HL-60/S4 treated with phorbol 12-myristate 13-acetate at 8.2 ng/mL for 4 days and 3 days (cell line): ENCODE data around the gene SOCS1.

Experiments
- in situ Hi-C: fragments of 300-500 bp; cut with MboI; formaldehyde crosslinking; loops from 2 replicates; pipeline ENCODE4 v1.15.0; 2022; ENCODE audit warnings: low sequenced_read_pairs

The SOCS1 gene

DNA sequence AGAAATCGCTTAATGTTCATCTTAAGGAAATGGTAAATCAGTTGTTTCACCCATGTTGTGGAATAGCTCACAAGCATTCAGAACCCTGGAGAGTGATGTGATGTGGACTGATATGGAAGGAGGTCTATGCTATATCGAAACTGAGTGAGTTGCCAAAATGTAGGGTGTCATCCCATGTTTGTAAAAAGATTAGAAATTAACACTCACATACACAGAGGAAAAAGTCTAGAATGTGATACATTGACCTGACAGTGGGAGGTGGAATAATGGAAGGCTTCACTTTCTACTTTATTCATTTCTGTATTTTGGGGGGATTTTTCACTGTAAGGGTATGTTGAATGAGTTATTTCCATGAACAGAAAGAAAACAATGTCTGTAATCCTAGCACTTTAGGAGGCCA is 29.8 kb upstream of the SOCS1 start:
- in situ Hi-C loops = no loop called here

DNA sequence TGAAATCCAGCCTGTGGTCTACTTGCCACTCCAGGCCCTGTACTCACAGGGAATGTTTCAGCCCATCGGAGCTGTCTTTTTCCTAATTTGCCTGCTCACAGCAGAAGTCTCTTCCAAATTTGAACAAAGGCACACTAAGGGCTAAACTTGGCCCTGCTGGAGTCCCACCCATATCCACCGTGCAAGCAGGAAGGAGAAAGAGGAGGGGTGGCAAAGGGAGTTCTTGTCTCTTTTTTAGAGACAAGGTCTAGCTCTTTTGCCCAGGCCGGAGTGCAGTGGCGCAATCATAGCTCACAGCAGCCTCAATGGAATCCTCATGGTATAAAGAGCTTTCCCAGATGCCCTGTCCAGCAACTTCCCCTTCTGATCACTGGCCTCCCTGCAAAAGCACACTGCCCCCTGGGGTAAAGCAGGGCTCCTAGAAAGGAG is 27.8 kb upstream of the SOCS1 start:
- in situ Hi-C loops = no loop called here

- in situ Hi-C loops = no loop called here
Observed at GRCh38 chr16:11280616-11281522, 24.9 kb upstream of the SOCS1 start, which contains the start of gene PRM1. Gene PRM1, minus strand, starts transcription at chr16:11281330. Its CDS starts 92 bp downstream, at chr16:11281238.

DNA sequence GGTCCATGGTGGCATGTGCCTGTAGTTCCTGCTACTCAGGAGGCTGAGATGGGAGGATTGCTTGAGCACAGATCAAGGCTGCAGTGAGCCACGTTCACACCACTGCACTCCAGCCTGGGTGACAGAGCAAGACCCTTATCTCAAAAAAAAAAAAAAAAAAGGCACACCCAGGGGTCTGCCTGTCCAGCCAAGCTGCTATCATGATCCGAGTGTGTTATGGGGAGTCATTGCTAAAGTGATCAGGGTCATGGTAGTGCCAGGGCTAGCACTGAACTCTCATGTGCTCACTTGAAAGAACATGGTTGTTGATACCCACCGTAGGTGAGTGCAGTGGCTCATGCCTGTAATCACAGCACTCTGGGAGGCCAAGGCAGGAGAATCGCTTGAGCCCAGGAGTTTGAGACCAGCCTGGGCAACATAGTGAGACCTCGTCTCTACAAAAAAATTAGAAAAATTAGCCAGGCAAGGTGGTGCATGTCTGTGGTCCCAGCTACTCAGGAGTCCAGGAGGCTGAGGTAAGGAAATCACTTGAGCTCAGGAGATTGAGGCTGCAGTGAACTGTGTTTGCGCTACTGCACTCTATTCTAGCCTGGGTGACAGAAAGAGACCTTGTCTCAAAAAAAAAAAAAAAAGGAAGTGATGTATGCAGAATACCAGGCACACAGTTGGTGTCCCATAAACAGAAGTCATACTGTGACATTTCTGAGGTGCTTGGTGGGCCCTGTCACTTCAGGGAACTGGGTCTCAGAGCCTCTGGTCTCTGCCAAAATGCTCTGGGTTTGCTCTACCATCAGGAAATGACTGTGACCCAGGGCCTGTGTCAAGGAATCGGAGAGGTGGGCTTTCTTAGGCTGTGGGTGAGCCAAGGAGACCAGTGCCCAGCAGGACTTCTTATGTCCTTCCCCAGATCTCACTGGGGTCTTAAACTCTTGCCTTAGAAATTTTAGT is 23.0 kb upstream of the SOCS1 start:
- in situ Hi-C loops = no loop called here

- in situ Hi-C loops = no loop called here
Observed at GRCh38 chr16:11277607-11278337, 21.8 kb upstream of the SOCS1 start.

DNA sequence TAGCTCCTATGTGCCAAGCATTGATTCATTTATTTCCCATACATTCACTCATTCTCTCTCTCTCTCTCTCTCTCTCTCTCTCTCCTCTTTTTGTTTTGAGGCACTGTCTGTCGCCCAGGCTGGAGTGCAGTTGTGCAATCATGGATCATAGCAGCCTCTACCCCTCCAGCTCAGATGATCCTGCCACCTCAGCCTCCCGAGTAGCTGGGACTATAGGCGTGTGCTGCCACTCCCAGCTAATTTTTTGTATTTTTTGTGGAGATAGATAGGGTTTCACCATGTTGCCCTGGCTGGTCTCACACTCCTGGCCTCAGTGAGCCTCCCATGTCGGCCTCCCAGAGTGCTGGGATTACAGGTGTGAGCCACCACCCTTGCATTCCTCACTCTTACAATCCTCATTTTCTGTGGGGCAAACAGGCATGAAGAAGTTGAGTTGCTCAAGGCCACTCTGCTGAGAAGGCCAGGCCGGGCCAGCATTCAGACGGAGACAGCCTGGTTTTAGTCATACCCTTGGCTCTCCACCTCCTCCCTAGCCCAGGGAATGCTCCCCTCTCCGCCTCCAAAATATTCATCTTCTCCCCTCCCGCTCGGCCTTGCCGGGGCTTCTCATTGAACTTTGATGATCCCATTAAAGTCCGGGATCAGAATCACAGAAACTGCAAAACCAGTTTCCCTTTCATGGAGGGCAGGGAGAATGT is 21.0 kb upstream of the SOCS1 start:
- in situ Hi-C loops = no loop called here

GRCh38 chr16:11276143-11276895 is 20.3 kb upstream of the SOCS1 start, which contains the start of gene PRM2:
Gene PRM2, minus strand, starts transcription at chr16:11276480. Its CDS starts 110 bp downstream, at chr16:11276370.
- in situ Hi-C loops = no loop called here

DNA sequence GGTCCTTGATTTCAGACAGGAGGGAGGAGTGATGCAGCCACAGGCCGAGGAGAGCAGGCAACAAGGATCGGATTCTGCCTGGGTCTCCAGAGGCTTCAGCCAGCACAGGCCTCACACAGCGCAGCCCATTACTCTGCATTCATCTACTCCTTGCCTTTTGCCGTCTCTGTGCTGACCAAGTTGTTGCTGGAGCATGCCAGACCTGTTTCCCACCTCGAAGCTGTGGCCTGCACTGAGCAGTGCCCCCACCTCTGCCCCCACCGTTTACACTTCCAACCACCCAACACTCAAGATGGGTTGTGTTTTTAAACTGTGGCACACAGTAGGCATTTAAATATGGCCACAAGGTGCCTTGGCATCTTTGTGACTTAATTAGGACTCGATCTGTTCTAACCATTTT is 19.0 kb upstream of the SOCS1 start:
- in situ Hi-C loops = loop anchor here (25.0 kb wide), 1 partner anchor 313 kb away; no protein-coding TSS in a partner anchor

DNA sequence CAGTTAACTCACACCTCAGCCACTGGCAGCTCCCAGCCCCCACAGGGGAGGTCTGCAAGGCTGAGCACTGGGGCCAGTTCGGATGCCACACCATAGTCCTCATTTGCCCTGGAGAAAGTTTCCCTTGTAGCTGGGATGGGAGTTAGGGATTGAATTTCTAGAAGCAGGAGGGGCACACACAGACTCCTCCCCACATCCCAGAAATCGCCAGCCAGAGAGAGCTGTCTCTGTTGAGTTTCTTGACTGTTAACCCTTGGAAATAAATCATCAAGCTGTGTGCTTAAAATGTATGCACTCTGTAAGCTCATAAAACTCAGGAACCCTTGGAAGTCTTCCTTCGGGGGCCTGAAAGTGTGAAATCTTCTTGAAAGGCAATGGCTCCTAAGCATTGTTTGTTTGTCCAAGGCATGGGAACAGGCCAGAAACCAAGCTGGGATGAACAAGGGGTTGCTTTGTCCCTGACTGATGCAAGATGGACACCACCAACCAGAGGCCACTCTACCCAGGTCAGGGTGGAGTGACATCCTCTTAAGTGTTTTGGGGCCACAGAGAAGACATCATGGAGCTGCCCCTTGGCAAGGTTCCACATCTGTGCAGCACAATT is 17.8 kb upstream of the SOCS1 start:
- in situ Hi-C loops = loop anchor here (25.0 kb wide), 1 partner anchor 312 kb away; no protein-coding TSS in a partner anchor

DNA sequence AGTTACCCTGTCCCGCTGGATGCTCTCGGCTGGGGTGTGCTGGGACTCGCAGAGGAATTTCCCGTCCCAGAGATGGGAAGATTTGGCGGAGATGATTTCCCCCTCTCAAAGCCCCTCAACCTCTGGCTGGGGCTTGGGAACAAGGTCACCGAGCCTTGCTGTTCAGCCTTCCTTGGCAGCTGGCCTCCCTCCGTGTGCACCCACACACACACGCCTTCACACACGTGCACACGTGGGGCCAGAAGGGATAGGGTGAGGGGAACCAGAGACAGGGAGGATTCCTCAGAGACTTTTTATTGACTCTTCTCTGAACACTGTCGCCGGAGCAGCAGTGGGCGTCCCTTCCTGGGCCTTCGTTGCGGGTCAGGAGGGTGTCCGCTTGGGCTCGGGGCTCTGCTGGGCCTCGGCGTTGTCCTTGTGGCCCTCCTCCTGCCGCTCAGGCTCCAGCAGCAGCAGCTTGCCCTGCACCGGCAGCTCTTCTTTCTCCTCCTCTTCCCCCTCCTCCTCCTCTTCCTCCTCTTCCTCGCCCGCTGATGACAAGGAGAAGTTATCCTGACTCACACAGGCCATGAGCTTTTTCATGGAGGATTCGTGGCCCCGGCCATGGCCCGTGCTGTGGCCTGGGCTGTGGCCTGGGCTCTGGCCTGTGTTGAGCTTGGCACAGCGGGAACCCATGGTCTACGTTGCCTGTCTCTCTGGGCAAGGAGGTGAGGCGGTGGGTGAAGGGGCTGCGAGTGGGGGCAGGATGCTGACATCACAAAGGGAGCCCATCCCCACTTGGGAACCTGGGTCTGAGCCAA is 17.1 kb upstream of the SOCS1 start, which contains the start of gene PRM3:
TSS of gene PRM3 (minus strand) at position 709 of the 800 bp plus-strand sequence. CDS start at position 675, 34 bp downstream.
- in situ Hi-C loops = loop anchor here (25.0 kb wide), 1 partner anchor 311 kb away; no protein-coding TSS in a partner anchor

GRCh38 chr16:11272484-11272883 is 16.5 kb upstream of the SOCS1 start:
- in situ Hi-C loops = loop anchor here (25.0 kb wide), 1 partner anchor 310 kb away; no protein-coding TSS in a partner anchor

- in situ Hi-C loops = loop anchor here (25.0 kb wide), 1 partner anchor 309 kb away; no protein-coding TSS in a partner anchor
Observed at GRCh38 chr16:11271610-11272009, 15.6 kb upstream of the SOCS1 start.

DNA sequence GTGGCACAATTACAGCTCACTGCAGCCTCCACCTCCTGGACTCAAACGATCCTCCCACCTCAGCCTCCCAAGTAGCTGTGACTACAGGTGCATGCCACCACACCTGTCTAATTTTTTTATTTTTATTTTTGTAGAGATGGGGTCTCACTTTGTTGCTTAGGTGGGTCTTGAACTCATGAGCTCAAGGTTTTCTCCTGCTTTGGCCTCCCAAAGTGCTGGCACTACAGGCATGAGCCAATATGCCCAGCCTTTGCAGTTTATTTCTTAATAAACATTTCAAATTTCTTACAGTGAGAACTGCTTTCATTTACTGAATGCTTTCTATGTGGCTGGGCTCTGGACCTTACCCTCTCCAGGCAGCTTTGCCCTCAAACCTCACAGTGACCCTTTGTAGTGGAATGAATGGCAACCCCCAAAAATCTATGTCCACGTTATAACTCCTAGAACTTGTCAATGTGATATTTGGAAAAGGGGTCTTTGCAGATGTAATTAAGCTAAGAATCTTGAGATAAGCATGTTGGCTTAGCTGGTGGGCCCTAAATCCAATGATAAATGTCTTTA is 14.7 kb upstream of the SOCS1 start:
- in situ Hi-C loops = loop anchor here (25.0 kb wide), 1 partner anchor 308 kb away; no protein-coding TSS in a partner anchor

DNA sequence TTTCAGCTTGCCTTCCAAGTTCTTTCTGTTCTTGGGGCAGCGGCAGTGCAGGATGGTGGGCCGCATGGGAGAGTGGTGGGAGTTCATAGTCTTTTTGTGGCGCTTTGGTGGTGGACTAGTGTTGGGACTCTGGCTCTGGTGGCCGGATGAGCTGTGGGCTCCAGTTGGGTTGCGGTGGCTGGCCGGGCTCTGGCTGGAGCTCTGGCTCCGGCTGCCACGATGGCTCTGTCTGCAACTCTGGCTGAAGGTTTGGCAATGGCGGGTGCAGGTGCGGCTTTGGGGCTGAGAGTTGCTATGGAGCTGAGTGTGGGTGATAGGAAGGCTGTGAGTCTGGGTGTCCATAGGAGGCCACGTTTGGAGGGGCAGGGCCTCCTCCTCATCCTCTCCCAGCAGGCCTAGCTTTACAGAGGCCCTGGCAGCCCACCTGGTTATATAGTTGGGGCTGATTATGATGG is 12.9 kb upstream of the SOCS1 start, which contains the start of gene TNP2:
TSS of gene TNP2 (minus strand) at position 405 of the 455 bp plus-strand sequence. CDS start at position 342, 63 bp downstream.
- in situ Hi-C loops = loop anchor here (25.0 kb wide), 1 partner anchor 307 kb away; no protein-coding TSS in a partner anchor

GRCh38 chr16:11265124-11265523 is 9.1 kb upstream of the SOCS1 start:
- in situ Hi-C loops = loop anchor here (25.0 kb wide), 1 partner anchor 303 kb away; no protein-coding TSS in a partner anchor

DNA sequence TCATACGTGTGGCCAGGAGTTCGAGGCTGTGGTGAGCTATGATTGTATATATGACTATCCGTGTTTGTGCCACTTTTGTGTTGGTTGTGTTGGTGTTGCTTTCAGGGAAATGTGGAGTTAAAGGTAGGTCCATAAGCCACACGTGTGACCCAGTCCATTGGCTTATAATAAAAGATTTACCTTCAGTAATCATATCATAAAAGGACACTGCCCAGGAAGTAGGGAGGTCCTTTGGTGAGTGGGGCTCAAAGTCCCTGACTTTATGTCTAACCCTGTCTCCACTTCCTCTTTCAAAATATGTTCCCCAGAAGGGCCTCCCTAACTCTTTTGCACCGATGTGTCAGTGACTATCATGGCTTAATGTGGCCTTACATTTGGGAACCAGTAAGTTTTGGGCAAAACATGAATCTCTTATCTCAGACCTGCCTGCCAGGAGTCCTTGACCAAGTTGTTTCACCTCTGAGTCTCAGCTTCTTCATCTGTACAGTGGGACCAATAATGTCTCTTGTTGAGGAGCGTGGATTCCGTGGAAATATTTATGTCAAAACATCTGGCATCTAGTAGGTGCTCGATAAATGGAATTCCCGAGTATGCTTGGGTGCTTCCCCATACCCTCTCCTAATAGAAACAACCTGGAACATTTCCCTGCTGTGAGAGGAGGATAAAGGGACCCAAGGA is 8.3 kb upstream of the SOCS1 start:
- in situ Hi-C loops = loop anchor here (25.0 kb wide), 1 partner anchor 302 kb away; no protein-coding TSS in a partner anchor
